SH-SY5Y (cell line): ENCODE data around the gene STK11.

Experiments
- GATA2 ChIP-seq: IDR thresholded peaks from 2 replicates; pipeline ENCODE4 v1.6.1; 2011; ENCODE audit warnings: mild to moderate bottlenecking, low read depth, low read length
- GATA3 ChIP-seq: IDR thresholded peaks from 2 replicates; pipeline ENCODE4 v1.6.1; 2011; ENCODE audit warnings: low read depth, mild to moderate bottlenecking, low read length, moderate library complexity

STK11 gene

DNA sequence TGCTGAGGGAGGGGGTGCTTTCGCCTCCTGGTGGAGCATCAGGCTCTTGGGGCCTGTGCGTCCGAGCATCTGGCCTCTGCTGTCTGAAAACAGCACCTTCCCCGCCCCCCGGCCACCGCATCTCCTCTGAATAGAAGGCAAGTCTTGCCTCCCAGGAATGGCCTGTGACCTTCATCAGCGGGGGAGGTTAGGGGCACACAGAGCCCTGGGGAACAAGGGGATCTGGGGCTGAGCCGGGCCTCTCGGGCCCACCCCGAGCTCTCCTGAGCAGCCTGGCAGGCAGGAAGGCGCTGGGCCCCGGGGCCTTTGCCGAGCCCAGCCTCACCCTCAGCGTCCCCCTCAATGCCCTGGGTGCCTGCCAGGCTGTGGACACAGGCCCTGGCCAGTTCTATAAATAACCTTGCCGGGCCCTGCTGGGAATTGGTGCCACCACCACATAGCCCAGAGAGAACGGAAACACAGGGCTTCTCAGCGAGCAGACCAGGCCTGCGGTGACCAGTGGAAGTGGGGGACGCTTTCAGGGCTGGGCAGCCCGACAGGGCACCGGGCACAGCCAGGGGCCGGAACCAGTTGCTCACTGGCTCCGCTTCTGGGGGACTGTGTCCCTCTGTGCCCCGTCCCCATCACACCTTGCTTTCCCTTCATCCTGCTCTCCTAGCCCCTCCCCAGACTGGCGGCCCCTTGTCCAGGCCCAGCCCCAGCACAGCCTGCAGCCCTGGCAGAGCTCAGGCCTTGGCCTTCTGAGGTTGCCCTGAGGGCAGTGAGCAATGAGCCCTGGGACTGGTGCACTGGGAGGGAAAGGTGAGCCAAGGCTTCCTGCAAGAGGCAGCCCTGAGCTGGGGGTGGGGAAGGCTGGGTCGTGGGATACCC, 9.5 kb downstream of the STK11 start:
- TF ChIP-seq GATA2 = no peak
- no peak for TF ChIP-seq GATA3

DNA sequence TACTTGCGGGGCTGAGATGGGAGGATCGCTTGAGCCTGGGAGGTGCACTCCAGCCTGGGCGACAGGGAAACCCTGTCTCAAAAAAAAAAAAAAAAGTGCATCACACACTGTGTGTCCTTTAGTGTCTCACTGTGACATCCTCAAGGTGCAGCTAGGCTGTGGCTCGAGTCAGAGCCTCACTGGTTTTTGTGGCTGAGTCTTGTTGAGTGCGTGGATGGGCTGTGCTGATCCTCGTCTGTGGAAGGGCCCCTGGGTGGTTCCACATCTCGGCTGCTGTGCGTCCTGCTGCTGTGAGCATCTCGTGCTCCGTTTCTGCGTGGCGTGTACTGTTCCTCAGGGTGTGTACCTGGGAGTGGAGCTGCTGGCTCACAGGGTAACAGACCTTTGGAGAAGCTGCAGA, 11.2 kb downstream of the STK11 start:
- TF ChIP-seq GATA3 (no peak), GATA2 (no peak)

DNA sequence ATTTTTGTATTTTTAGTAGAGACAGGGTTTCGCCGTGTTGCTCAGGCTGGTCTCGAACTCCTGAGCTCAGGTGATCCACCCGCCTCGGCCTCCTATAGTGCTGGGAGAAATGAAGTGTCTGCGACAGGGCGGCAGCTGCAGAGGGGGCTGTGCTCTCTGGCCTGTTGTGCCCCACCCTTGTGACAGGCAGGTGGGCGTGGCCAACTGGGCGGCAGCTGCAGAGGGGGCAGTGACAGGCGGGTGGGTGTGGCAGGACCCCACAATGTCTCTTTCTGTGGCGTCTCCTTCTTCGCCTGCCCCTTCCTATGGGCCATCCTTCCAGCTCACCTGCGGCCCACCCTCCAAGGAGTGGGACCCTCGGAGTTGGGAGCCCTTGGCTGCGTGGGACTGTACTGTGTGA, 11.8 kb downstream of the STK11 start:
- TF ChIP-seq GATA2 (no peak), GATA3 (no peak)

DNA sequence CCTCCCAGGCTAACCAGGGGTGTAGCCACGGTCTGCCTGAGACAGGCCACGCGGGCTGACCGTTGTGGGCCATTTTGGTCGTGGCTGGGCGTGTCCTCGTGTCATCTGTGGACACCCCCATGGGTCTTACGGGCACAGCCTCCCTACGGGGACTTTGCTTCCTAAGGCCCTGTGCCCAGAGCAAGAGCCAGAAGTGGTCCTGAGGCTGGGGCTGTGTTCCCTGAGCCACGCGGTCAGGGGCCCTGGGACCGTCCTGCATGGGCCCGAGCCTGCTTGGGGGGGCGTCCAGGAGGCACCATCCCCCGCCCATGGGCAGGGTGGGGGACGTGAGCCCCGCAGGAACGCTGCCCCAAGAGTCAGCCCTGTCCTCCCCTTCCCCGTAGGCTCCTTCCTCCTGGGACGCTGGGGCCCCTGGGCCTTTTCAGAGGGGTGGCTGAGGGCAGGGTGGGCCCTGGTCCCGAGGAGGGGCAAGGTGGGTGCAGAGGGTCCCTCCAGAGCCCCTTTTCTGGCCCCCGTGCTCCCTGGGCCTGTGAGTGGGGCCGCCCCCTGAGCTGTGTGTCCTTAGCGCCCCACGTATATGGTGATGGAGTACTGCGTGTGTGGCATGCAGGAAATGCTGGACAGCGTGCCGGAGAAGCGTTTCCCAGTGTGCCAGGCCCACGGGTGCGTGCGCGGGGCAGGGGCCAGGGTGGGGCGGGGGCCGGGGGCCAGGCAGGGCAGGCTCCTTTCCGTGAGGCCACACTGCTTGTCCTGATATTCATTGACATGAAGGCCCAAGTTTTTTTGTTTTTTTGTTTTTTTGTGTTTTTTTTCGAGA, 13.4 kb downstream of the STK11 start:
- TF ChIP-seq GATA2 = no peak
- no peak for TF ChIP-seq GATA3

DNA sequence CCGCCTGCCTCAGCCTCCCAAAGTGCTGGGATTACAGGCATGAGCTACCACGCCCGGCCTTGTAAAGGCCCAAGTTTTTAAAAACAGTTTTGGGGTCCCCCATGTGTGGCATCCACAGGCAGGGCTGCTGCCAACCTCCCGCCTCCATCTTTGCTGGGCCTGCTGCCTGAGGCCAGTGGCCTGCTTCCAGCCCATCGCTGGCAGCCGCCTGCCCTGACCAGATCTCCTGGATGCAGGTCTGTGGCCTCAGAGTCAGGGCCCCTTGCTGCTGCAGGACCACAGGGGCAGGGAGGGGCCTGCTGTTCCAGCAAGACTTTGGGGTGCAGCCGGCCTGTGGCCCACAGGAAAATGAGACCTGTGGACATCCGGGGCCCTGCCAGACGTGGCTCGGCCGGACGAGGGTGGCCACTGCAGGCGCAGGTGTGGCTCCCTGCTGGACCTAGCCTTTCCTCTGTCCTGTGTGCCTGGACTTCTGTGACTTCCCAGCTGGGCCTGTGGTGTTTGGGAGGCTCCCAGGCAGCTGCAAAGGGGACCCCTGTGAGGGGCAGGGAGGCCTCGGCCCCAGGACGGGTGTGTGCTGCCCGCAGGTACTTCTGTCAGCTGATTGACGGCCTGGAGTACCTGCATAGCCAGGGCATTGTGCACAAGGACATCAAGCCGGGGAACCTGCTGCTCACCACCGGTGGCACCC, 14.4 kb downstream of the STK11 start:
- no peak for TF ChIP-seq GATA3
- TF ChIP-seq GATA2 = no peak

DNA sequence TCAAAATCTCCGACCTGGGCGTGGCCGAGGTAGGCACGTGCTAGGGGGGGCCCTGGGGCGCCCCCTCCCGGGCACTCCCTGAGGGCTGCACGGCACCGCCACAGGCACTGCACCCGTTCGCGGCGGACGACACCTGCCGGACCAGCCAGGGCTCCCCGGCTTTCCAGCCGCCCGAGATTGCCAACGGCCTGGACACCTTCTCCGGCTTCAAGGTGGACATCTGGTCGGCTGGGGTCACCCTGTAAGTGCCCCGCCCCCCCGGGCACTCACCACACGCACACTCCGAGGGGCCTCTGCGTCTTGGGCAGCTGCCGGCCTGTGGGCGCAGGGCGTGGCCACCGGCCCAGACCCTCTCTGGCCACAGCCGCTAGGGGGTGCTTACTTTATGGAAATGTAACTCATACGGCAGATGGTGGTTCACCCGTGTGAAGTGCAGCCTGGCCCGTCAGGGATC, 14.9 kb downstream of the STK11 start:
- TF ChIP-seq GATA2 = no peak
- no peak for TF ChIP-seq GATA3

DNA sequence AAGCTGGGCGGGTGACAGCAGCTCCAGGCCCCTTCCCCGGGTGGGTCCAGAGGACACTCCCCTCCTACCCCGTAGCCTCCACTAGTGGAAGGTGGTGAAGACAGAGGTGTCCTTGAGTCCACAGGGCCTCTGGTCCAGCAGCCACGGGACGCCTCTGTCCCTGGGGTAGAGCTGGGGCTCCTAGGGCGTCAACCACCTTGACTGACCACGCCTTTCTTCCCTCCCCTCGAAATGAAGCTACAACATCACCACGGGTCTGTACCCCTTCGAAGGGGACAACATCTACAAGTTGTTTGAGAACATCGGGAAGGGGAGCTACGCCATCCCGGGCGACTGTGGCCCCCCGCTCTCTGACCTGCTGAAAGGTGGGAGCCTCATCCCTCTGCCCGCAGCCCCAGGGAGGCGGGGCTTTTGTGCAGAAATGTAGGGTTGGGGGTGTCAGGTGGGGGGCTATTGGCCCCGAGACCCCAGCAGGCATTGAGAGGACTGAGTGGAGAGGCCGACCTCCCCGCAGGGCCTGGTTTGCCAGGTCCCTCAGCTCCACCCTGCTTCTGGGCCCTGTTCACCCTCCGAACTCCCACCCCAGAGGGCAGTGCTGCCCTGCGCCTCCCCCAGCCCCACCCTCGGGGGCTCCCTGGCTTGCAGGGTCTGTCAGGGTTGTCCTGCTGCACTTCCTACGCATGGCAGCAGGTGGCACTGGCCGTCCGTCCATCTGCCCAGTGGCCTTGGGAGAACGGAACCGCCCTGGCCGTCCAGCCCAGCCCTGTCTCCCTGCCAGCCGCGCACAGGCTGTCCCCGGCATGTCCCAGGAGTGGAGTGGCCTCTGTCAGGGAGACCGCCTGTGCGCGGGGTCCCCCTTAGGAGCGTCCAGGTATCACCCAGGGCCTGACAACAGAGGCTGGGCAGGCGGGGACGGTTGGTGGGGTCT, 15.7 kb downstream of the STK11 start:
- TF ChIP-seq GATA2 = no peak
- TF ChIP-seq GATA3 = no peak

DNA sequence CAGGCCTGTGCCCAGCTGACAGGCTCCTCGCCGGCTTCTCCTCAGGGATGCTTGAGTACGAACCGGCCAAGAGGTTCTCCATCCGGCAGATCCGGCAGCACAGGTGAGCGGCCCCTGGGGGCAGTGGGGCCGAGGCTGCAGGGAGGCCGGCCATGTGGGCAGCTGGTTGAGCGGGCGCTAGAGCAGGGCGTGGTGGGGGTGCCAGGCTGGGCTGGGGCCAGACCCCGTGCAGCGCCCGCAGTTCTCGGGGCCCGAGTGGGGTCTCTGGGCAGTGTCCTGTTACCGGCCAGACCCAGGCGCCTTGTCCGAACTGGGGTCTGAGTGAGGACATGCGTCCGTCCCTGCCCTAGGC, 16.3 kb downstream of the STK11 start:
- no peak for TF ChIP-seq GATA3

DNA sequence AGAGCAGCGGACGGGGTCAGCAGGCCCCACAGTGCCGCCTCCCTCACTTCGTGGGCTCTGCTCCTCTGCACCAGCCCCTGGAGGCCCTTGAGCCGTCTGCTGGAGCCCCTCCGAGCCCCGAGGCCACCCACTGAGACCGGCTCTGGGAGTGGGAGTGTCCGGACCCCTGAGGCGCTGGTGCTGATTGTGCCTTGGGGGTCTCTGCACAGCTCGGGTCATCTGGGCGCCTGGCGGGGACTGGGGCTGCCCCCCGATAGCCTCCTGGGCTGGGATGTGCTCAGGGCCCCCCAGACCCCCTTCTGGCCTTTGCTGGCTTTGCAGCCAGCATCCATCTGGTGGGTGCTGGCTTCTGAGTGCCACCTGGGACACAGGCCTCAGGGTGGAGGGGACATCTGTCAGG, 16.8 kb downstream of the STK11 start:
- TF ChIP-seq GATA2 (no peak), GATA3 (no peak)

DNA sequence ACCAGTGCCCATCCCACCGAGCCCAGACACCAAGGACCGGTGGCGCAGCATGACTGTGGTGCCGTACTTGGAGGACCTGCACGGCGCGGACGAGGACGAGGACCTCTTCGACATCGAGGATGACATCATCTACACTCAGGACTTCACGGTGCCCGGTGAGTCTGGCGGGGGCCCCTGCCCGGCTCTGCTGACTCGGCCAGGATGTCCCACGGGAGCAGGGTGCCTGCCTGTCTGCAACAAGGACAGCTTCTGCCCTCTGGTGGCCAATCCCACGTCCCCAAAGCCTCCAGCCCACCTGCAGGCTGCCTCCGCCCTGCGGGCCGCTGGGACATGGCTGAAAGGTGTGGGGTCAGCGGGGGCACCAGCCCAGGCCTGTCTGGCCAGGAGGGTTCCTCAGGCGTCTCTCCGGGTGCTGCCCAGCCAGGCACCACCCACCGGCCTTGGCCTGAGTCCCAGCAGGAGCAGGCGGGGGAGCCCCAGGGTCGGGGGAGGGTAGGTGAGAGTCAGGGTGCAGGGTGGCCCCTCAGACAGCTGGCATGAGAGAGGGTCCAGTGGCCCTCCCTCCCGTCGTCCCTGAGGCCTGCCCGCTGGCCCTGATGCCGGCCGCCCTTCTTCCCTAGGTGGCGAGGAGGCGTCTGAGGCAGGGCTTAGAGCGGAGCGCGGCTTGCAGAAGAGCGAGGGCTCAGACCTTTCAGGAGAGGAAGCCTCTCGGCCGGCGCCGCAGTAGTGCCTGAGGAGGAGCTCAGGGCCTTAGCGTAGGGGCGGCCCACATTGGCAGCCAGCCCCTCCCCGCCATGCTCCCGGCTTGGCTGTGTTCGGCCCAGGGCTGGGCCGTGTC, 17.7 kb downstream of the STK11 start:
- TF ChIP-seq GATA3 (no peak), GATA2 (no peak)

DNA sequence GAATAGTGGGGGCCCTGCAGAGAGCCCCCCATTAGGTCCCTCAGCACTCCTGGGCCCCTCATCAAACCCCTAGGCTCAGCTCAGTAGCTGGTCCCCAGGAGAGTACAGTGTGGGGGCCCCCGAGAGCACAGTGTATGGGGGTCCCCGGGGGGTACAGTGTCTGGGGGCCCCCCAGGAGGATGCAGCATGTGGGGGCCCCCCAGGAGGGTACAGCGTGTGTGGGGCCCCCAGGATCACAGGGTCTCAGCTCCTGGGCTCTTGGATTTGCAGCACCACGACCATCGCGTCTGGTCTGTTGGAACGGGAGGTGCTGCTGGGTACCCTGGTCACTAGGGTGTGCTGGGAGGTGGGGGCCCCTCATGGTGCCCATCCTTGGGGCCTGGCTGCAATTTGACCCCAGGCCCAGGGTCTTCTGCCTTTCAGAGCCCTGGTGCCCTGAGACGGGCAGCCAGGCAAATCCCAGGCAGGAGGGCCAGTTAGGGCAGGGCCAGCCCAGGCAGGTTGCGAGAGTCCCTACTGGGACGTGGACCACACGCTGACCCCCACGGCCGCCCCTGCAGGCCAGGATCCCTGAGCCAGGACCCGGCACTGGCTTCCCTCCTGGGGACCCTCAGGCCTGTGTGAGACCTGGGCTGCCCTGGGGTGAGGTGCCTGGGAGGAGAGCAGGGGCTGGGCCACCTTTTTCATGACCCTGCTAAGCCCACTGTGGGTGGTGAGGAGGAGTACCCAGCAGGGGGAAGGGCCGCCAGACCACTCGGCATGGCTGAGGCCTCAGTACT, 18.7 kb downstream of the STK11 start:
- no peak for TF ChIP-seq GATA2
- TF ChIP-seq GATA3 = no peak

DNA sequence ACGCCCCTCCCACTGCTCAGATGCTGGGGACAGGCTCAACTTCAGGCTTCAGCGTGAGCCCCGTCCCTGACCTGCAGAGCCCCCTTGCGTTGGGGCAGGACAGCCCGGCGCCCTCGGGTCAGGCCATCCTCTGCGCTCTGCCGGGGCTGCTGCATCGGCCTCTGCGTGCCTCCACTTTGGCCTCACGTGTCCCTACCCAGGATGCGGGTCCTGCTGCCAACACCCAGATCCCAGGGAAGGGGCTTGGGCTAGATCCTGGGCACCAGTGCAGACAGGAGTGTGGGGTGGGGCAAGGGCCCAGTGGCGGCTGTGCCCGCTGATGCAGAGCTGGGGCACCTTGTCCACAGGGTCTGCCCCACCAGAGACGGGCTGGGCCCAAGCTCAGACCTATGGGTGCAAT, 19.3 kb downstream of the STK11 start:
- TF ChIP-seq GATA3 (no peak), GATA2 (no peak)
